Chondrocyte (in vitro differentiated cells): ENCODE measurements around the gene EDN1. TPM values are rescaled to one million over a fixed set of nuclear protein-coding genes. Genes with fewer than 3 reads are reported as not detected.

Source experiments
- DNase-seq: peaks from one replicate; pipeline ENCODE4 v3.0.0; 2021; ENCODE audit warnings: mixed read lengths, low spot score
- H3K27ac Mint-ChIP-seq: one replicate; pipeline ENCODE4 v1.8.0; 2021; ENCODE audit warnings: mild to moderate bottlenecking, moderate library complexity, mixed read lengths; ENCODE audit not compliant: unreplicated experiment
- H3K27me3 Mint-ChIP-seq: 2 replicates; pipeline ENCODE4 v1.8.0; 2021; ENCODE audit warnings: low read depth, mixed read lengths
- H3K36me3 Mint-ChIP-seq: 2 replicates; pipeline ENCODE4 v1.8.0; 2021; ENCODE audit warnings: low read depth, mixed read lengths
- H3K4me1 Mint-ChIP-seq: 2 replicates; pipeline ENCODE4 v1.8.0; 2021; ENCODE audit warnings: low read depth, mild to moderate bottlenecking, mixed read lengths
- H3K4me3 Mint-ChIP-seq: one replicate; pipeline ENCODE4 v1.8.0; 2021; ENCODE audit warnings: mild to moderate bottlenecking, moderate library complexity, mixed read lengths; ENCODE audit not compliant: unreplicated experiment
- H3K9me3 Mint-ChIP-seq: 2 replicates; pipeline ENCODE4 v1.8.0; 2021; ENCODE audit warnings: low read depth, mixed read lengths
- total RNA-seq: library from RNA; stranded (reverse); gene quantifications from 3 replicates; pipeline ENCODE4 v1.2.1, GENCODE V29; 2021
- TF ChIP-seq, protein P1 (sequence below): fragments of 200-600 bp; sonication (generic); IDR thresholded peaks from 2 replicates; pipeline ENCODE4 v1.5.0; 2021; ENCODE audit warnings: antibody characterized with exemption, mild to moderate bottlenecking, moderate library complexity

The EDN1 gene
- total RNA-seq, 1 donor from 2014 or later: 16.9 TPM

DNA sequence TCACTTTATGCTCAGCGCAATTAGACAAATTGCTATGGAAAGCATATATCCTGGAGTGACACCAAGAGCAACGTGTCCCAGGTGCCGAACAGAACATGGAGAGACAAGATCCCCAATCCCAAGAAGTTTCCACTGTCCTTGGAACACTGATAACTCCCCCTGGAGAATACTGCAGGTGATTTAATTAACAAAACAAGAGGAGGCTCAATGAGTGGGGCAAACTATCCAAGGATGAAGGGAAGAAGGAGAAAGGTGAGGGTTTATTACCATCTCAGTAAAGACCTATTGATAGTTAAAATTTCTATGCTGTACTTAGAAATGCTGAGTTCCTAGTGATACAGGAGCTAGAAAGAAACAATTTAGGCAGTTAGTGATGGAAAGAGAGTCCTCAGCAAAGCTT, 35.7 kb downstream of the EDN1 start:
- Mint-ChIP-seq H3K4me3 (no peak overlapping the region), H3K36me3 (no peaks in the 10 kb centered on the region), H3K9me3 (no peaks in the 10 kb centered on the region), H3K27me3 (no peaks in the 10 kb centered on the region), H3K4me1 (peaks cover 18% of the 10 kb centered on the region), H3K27ac (no peak overlapping the region)
- TF ChIP-seq, protein P1, sequence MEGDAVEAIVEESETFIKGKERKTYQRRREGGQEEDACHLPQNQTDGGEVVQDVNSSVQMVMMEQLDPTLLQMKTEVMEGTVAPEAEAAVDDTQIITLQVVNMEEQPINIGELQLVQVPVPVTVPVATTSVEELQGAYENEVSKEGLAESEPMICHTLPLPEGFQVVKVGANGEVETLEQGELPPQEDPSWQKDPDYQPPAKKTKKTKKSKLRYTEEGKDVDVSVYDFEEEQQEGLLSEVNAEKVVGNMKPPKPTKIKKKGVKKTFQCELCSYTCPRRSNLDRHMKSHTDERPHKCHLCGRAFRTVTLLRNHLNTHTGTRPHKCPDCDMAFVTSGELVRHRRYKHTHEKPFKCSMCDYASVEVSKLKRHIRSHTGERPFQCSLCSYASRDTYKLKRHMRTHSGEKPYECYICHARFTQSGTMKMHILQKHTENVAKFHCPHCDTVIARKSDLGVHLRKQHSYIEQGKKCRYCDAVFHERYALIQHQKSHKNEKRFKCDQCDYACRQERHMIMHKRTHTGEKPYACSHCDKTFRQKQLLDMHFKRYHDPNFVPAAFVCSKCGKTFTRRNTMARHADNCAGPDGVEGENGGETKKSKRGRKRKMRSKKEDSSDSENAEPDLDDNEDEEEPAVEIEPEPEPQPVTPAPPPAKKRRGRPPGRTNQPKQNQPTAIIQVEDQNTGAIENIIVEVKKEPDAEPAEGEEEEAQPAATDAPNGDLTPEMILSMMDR: no peak
- DNase-seq: no peak

DNA sequence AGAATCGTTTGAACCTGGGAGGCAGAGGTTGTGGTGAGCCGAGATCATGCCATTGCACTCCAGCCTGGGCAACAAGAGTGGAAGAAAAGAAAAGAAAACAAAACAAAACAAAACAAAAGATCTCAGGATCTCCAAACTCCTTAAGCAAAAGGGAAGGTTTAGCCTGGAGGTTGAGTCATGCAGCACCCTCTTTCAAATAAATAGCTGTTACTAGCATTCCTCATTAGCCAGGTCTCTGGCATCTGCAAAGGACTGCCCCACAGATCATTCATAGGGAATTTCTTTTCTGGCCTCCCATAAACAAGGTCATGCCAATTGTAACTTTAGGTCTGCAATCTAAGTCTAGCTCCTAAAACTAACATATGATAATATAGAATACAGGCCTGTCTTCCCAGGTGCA, 37.2 kb downstream of the EDN1 start:
- Mint-ChIP-seq H3K4me3 (no peak overlapping the region), H3K27ac (no peak overlapping the region), H3K27me3 (no peaks in the 10 kb centered on the region), H3K9me3 (no peaks in the 10 kb centered on the region), H3K36me3 (no peaks in the 10 kb centered on the region), H3K4me1 (peaks cover 25% of the 10 kb centered on the region)
- DNase-seq: no peak
- TF ChIP-seq, protein P1: no peak

DNA sequence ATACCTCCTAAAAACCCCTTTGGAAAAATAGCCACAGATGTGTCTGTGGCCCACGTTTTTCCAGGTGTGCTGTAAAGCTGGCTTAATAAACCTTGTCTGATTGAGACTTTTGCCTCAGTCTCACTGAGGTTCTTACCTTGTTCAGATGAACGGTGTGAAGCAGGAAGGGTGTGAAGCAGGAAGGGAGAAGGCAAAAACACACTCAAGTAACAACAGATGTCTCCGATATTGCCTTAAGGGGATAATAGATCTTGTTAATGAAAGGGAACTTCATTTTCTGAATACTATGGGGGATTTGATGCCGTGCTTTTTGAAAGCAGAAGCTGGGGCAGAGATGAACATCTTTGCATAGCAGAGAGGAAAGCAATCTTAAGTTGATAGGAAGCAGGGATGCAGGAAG, 37.8 kb downstream of the EDN1 start:
- Mint-ChIP-seq H3K4me3 (no peak overlapping the region), H3K9me3 (no peaks in the 10 kb centered on the region), H3K27ac (no peak overlapping the region), H3K36me3 (no peaks in the 10 kb centered on the region), H3K27me3 (no peaks in the 10 kb centered on the region), H3K4me1 (peaks cover 25% of the 10 kb centered on the region)
- no peak for DNase-seq
- TF ChIP-seq, protein P1: no peak

DNA sequence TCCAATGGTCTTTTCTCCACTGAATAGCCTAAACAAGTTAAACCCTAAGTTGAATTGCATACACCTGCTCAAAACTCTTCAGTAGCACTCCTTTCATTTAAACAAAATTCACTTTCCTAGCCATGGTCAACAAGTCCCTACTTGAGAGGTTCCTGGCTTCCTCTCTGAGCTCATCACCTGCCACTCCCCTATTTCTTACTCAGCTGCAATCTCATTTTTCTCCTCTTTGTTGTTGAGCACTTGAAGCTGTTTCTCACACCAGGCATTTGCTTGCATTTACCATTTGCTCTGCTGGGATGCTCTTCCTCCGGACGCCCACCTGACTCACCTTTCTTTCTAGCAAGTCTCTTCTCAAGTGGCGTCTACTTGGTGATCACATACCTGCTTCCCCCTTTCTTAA, 38.5 kb downstream of the EDN1 start:
- peaks cover 22% of the 10 kb centered on the region for H3K4me1 Mint-ChIP-seq
- H3K4me3 Mint-ChIP-seq: no peak overlapping the region
- H3K27me3 Mint-ChIP-seq: no peaks in the 10 kb centered on the region
- H3K9me3 Mint-ChIP-seq: no peaks in the 10 kb centered on the region
- no peak for DNase-seq
- no peaks in the 10 kb centered on the region for H3K36me3 Mint-ChIP-seq
- TF ChIP-seq, protein P1: no peak
- H3K27ac Mint-ChIP-seq: no peak overlapping the region

DNA sequence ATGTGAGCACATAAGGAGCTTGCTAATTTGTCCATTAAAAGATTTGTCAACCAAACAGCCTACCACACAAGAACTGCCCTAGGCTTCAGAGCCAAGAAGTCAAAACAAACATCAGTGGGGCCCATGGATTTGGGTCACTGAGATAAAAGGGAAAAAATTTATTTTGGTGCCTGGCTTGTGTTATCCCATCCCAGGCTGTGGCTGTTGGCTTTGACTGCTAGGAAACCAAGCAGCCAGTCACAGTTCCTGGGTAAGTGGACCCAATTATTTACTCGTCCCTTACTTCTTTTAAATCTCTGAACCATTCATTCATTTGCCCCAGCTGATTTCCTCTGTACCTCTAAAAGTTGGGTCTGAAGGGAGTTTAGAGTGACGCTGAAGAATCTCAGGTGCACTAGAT, 41.3 kb downstream of the EDN1 start:
- H3K36me3 Mint-ChIP-seq: no peaks in the 10 kb centered on the region
- no peak for DNase-seq
- no peaks in the 10 kb centered on the region for H3K27me3 Mint-ChIP-seq
- H3K4me3 Mint-ChIP-seq: no peak overlapping the region
- H3K4me1 Mint-ChIP-seq: peaks cover 11% of the 10 kb centered on the region
- no peak overlapping the region for H3K27ac Mint-ChIP-seq
- TF ChIP-seq, protein P1: no peak
- H3K9me3 Mint-ChIP-seq: no peaks in the 10 kb centered on the region
